SU-DHL-6 (cell line): ENCODE measurements around the gene C1QTNF7.
A peak's percentile ranks its signal among the peaks of the same experiment; 100 is the strongest.

Source experiments
- EZH2phosphoT487 ChIP-seq: fragments of 200-600 bp; sonication (generic), shearing (Covaris generic); conservative IDR thresholded peaks from 2 replicates; pipeline ENCODE4 v1.6.1; 2018; ENCODE audit warnings: mild to moderate bottlenecking, antibody characterized with exemption, low read length, moderate library complexity, mixed read lengths
- TF ChIP-seq, protein P1 (sequence below): fragments of 200-600 bp; sonication (generic); IDR thresholded peaks from one replicate; pipeline ENCODE4 v1.5.1; 2017; ENCODE audit warnings: antibody characterized with exemption, mild to moderate bottlenecking, low read length, moderate library complexity; ENCODE audit not compliant: insufficient read depth, poor library complexity, severe bottlenecking

GRCh38 chr4:15457406-15458201 is 29.8 kb downstream of the C1QTNF7 start:
- TF ChIP-seq, protein P1, sequence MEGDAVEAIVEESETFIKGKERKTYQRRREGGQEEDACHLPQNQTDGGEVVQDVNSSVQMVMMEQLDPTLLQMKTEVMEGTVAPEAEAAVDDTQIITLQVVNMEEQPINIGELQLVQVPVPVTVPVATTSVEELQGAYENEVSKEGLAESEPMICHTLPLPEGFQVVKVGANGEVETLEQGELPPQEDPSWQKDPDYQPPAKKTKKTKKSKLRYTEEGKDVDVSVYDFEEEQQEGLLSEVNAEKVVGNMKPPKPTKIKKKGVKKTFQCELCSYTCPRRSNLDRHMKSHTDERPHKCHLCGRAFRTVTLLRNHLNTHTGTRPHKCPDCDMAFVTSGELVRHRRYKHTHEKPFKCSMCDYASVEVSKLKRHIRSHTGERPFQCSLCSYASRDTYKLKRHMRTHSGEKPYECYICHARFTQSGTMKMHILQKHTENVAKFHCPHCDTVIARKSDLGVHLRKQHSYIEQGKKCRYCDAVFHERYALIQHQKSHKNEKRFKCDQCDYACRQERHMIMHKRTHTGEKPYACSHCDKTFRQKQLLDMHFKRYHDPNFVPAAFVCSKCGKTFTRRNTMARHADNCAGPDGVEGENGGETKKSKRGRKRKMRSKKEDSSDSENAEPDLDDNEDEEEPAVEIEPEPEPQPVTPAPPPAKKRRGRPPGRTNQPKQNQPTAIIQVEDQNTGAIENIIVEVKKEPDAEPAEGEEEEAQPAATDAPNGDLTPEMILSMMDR = peak; percentile 79
- no peak for TF ChIP-seq EZH2phosphoT487
